ENCODE measurements around the gene NFYC.

- TF ChIP-seq, protein P1, sequence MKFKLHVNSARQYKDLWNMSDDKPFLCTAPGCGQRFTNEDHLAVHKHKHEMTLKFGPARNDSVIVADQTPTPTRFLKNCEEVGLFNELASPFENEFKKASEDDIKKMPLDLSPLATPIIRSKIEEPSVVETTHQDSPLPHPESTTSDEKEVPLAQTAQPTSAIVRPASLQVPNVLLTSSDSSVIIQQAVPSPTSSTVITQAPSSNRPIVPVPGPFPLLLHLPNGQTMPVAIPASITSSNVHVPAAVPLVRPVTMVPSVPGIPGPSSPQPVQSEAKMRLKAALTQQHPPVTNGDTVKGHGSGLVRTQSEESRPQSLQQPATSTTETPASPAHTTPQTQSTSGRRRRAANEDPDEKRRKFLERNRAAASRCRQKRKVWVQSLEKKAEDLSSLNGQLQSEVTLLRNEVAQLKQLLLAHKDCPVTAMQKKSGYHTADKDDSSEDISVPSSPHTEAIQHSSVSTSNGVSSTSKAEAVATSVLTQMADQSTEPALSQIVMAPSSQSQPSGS (CRISPR knock-in tag; IDR thresholded peaks at IDR 0.05; ENCODE audit: borderline replicate concordance, low read depth) = no peak
- TF ChIP-seq CTCF (IDR thresholded peaks at IDR 0.05) = no peak
- no peak for TF ChIP-seq TCF7 (CRISPR knock-in tag; IDR thresholded peaks at IDR 0.05; ENCODE audit: low read depth)
- TF ChIP-seq, protein P2, sequence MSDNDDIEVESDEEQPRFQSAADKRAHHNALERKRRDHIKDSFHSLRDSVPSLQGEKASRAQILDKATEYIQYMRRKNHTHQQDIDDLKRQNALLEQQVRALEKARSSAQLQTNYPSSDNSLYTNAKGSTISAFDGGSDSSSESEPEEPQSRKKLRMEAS (CRISPR knock-in tag; IDR thresholded peaks at IDR 0.05) = no peak
- no peak for TF ChIP-seq FOXK1 (CRISPR knock-in tag; IDR thresholded peaks at IDR 0.05)
- TF ChIP-seq SOX15 (CRISPR knock-in tag; IDR thresholded peaks at IDR 0.05) = no peak
Observed at GRCh38 chr1:40645118-40645680, 46.3 kb upstream of the NFYC start.
